Measurements from ENCODE around the gene FBXW11. TPM values are rescaled to one million over a fixed set of nuclear protein-coding genes. Genes with fewer than 3 reads are reported as not detected.
"Not testable (repeated sequence)": the region's sequence is repeated elsewhere in the genome, so short reads cannot be mapped to it uniquely, and the experiment has no call there.

FBXW11 gene
- total and polyA plus RNA-seq, 12 donors, result 6.8 to 89.0 (median 60.3) TPM

GRCh38 chr5:172028167-172028566 is 21.7 kb upstream of the FBXW11 start:
- H3K27me3 ChIP-seq, result no peaks in the 10 kb centered on the region
- H3K9me3 ChIP-seq (replicated peaks in 1 of 3), result no peaks in the 10 kb centered on the region
- no peaks in the 10 kb centered on the region for H3K4me1 ChIP-seq (replicated peaks in 1 of 2)
- no peak overlapping the region for H3K4me3 ChIP-seq
- TF ChIP-seq POLR2A (IDR thresholded peaks at IDR 0.05) (no peak), CTCF (IDR thresholded peaks at IDR 0.05) (no peak)
- H3K27ac ChIP-seq, result no peak overlapping the region
- WGBS, 4 donors, result 60 to 75% (median 70%) methylated on average over 4 of the region's 4 CpGs
- intact Hi-C loops (cut with DNase I), result no loop called here
- no peak for DNase-seq
- no peaks in the 10 kb centered on the region for H3K36me3 ChIP-seq (replicated peaks in 1 of 2)

- H3K4me3 ChIP-seq; H3K4me1 ChIP-seq (replicated peaks in 1 of 2); intact Hi-C loops (cut with DNase I); H3K27me3 ChIP-seq; H3K27ac ChIP-seq; H3K9me3 ChIP-seq (replicated peaks in 1 of 3); H3K36me3 ChIP-seq (replicated peaks in 1 of 2): not testable (repeated sequence)
- DNase-seq, result peak in 1 of 7 donors; percentile 41
- 75 to 87% (median 80%) methylated on average over 10 of the region's 10 CpGs for WGBS, 4 donors
Measured at GRCh38 chr5:172020110-172020786, 13.8 kb upstream of the FBXW11 start.

- TF ChIP-seq CTCF (IDR thresholded peaks at IDR 0.05) (no peak), POLR2A (IDR thresholded peaks at IDR 0.05) (no peak)
- intact Hi-C loops (cut with DNase I), result no loop called here
- no peaks in the 10 kb centered on the region for H3K27me3 ChIP-seq
- H3K27ac ChIP-seq, result no peak overlapping the region
- no peak overlapping the region for H3K4me3 ChIP-seq
- H3K36me3 ChIP-seq (replicated peaks in 1 of 2), result no peaks in the 10 kb centered on the region
- H3K9me3 ChIP-seq (replicated peaks in 1 of 3), result no peaks in the 10 kb centered on the region
- 79 to 87% (median 85%) methylated on average over 4 of the region's 4 CpGs for WGBS, 4 donors
- no peak for DNase-seq
- H3K4me1 ChIP-seq (replicated peaks in 1 of 2), result no peaks in the 10 kb centered on the region
Measured at GRCh38 chr5:172015346-172015745, 8.9 kb upstream of the FBXW11 start.

GRCh38 chr5:172010278-172010677 is 3.8 kb upstream of the FBXW11 start:
- no peak for DNase-seq
- Histone ChIP-seq H3K9me3 (replicated peaks in 1 of 3) (no peaks in the 10 kb centered on the region), H3K27ac (no peak overlapping the region), H3K4me1 (replicated peaks in 1 of 2) (peaks cover 9 to 11% of the 10 kb centered on the region in 2 donors), H3K36me3 (replicated peaks in 1 of 2) (no peaks in the 10 kb centered on the region), H3K4me3 (no peak overlapping the region), H3K27me3 (no peaks in the 10 kb centered on the region)
- TF ChIP-seq CTCF (IDR thresholded peaks at IDR 0.05) (no peak), POLR2A (IDR thresholded peaks at IDR 0.05) (no peak)
- WGBS, 4 donors, result 53 to 75% (median 65%) methylated on average over 2 of the region's 2 CpGs
- intact Hi-C loops (cut with DNase I), result no loop called here

Data from adrenal gland (tissue), 12 donors.